Panc1 (cell line): ENCODE data around the gene FILIP1L. TPM values are rescaled to one million over a fixed set of nuclear protein-coding genes. Genes with fewer than 3 reads are reported as not detected.

ENCODE experiments used
- ATAC-seq: fragments of 200-7000 bp; cut with Tn5 transposase; 2 replicates; pipeline ENCODE4 v1.9.1; 2020; ENCODE audit warnings: mild to moderate bottlenecking, moderate library complexity
- BruUV-seq: library from RNA; stranded (reverse); fragments of 400-500 nt; replicated peaks from 2 replicates; lab custom pipeline; 2021; lab: Mats Ljungman, UMichigan
- CTCF ChIA-PET: fragments of 300-600 bp; sonication (Branson Sonifier 250); formaldehyde crosslinking; loops from one replicate; lab custom pipeline; 2022; ENCODE audit warnings: antibody characterized with exemption; lab: Charles Lee
- POLR2A ChIA-PET: fragments of 300-600 bp; sonication (Branson Sonifier 250); formaldehyde crosslinking; loops from one replicate; lab custom pipeline; 2022; ENCODE audit warnings: antibody characterized with exemption; lab: Charles Lee
- DNase-seq: peaks from one replicate; pipeline ENCODE4 v3.0.0-alpha.2; 2010; ENCODE audit warnings: low read depth, low spot score
- H3K27ac ChIP-seq: 2 replicates; pipeline ENCODE4 v1.5.1; 2011; ENCODE audit warnings: mild to moderate bottlenecking, low read length, inconsistent platforms
- H3K27me3 ChIP-seq: fragments of 200-500 bp; sonication (Bioruptor generic); 2 replicates; pipeline ENCODE4 v1.6.0; 2014; ENCODE audit warnings: low read length, inconsistent platforms; ENCODE audit not compliant: control insufficient read depth, insufficient read depth
- H3K36me3 ChIP-seq: fragments of 200-500 bp; sonication (Bioruptor generic); 2 replicates; pipeline ENCODE4 v1.5.1; 2014; ENCODE audit warnings: inconsistent platforms, mild to moderate bottlenecking, low read length, moderate library complexity; ENCODE audit not compliant: control insufficient read depth, insufficient read depth
- H3K4me1 ChIP-seq: 2 replicates; pipeline ENCODE4 v1.5.1; 2011; ENCODE audit warnings: inconsistent platforms, mild to moderate bottlenecking, low read length, moderate library complexity; ENCODE audit not compliant: control insufficient read depth, insufficient read depth
- H3K4me3 ChIP-seq, 2 experiments: 2 replicates each; pipeline ENCODE4 v1.5.1; 2011 to 2012; ENCODE audit warnings: low read depth in 2 of 2, low read length in 2 of 2, mild to moderate bottlenecking in 2 of 2, inconsistent platforms in 1 of 2, moderate library complexity in 1 of 2
- H3K9me3 ChIP-seq: fragments of 200-500 bp; sonication (Bioruptor generic); 2 replicates; pipeline ENCODE4 v1.5.1; 2014; ENCODE audit warnings: low read depth, mild to moderate bottlenecking, inconsistent platforms, low read length, moderate library complexity; ENCODE audit not compliant: control insufficient read depth, insufficient read depth
- POLR2AphosphoS5 ChIP-seq: IDR thresholded peaks from 2 replicates; pipeline ENCODE4 v1.6.1; 2012; ENCODE audit warnings: mild to moderate bottlenecking, low read depth, low read length, moderate library complexity
- SIN3A ChIP-seq: IDR thresholded peaks from 2 replicates; pipeline ENCODE4 v1.6.1; 2012; ENCODE audit warnings: low read depth, mild to moderate bottlenecking, low read length, moderate library complexity, borderline replicate concordance; ENCODE audit not compliant: insufficient read depth
- TCF7L2 ChIP-seq: IDR thresholded peaks from 2 replicates; pipeline ENCODE4 v1.6.1; 2011; ENCODE audit warnings: mild to moderate bottlenecking, low read depth, low read length, inconsistent platforms
- in situ Hi-C: cut with HindIII; loops from 2 replicates; pipeline ENCODE4 v1.10.0; 2016; ENCODE audit warnings: low sequenced_read_pairs, low pct_unique_long_range_greater_than_20kb
- intact Hi-C: fragments of 100-400 bp; cut with micrococcal nuclease; formaldehyde crosslinking; loops from one replicate; pipeline ENCODE4 v1.10.0; 2022; ENCODE audit not compliant: unreplicated experiment
- total RNA-seq: library from RNA; stranded (reverse); gene quantifications from one replicate; pipeline ENCODE4 v1.2.1, GENCODE V29; 2021; ENCODE audit not compliant: unreplicated experiment
- TF ChIP-seq, protein P1 (sequence below): fragments of 450-650 bp; IDR thresholded peaks from 2 replicates; pipeline ENCODE4 v1.5.1; 2017; ENCODE audit warnings: mild to moderate bottlenecking
- TF ChIP-seq, protein P2 (sequence below), 2 experiments: IDR thresholded peaks; 2 replicates each; pipeline ENCODE4 v1.6.1; 2011 to 2012; ENCODE audit warnings: low read depth in 2 of 2, control low read depth in 1 of 2, low read length in 1 of 2, mild to moderate bottlenecking in 1 of 2, moderate library complexity in 1 of 2; ENCODE audit not compliant: insufficient read depth in 1 of 2

Gene FILIP1L
- total RNA-seq, 1 experiment from 2014 or later: 3.2 TPM

DNA sequence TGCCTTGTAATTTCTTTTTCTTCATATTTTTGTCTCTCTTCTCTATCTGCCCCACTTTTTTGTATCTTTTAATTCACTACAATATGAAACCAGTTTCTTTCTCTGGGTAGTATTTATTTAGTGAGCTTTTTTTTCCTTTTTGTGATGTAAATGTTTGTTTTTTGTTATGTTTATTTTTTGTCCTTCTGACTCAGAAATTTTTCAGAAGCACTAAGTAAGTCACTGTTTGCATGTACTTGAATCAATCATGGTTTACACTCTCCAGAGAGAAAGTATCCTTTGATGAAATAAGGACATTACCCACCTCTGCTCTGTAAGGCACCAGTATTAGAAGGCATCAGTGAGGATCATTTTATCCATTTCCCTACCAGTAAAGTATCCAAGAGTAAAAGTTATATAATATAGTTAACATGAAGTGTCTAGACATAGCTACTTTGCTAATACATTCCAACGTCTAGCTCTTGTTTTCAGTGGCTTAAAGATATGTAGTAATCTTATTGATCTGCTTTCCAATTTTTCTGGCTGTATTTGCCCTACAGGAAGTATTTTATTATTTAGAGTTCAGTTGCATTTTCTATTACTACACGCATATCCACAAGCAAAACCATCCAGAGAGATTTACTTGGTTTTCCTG lies 25.4 kb downstream of the FILIP1L start:
- Histone ChIP-seq H3K36me3 (no peaks in the 10 kb centered on the region), H3K9me3 (no peaks in the 10 kb centered on the region), H3K27ac (no peak overlapping the region), H3K27me3 (no peaks in the 10 kb centered on the region), H3K4me3 (no peak overlapping the region), H3K4me1 (peaks cover 7% of the 10 kb centered on the region; the same call in 1 of the 2 replicates)
- ATAC-seq (no peak), DNase-seq (no peak)
- POLR2A ChIA-PET: interaction anchor here (0.6 kb wide), 1 partner anchor 172 kb away, joined by 3 read pairs; the partner anchor contains the start of gene TBC1D23
- in situ Hi-C loops: no loop called here
- CTCF ChIA-PET: no interaction called here
- BruUV-seq: no TSS peak
- intact Hi-C loops: no loop called here
- TF ChIP-seq POLR2AphosphoS5 (no peak), TCF7L2 (no peak), SIN3A (no peak)
- TF ChIP-seq, protein P1, sequence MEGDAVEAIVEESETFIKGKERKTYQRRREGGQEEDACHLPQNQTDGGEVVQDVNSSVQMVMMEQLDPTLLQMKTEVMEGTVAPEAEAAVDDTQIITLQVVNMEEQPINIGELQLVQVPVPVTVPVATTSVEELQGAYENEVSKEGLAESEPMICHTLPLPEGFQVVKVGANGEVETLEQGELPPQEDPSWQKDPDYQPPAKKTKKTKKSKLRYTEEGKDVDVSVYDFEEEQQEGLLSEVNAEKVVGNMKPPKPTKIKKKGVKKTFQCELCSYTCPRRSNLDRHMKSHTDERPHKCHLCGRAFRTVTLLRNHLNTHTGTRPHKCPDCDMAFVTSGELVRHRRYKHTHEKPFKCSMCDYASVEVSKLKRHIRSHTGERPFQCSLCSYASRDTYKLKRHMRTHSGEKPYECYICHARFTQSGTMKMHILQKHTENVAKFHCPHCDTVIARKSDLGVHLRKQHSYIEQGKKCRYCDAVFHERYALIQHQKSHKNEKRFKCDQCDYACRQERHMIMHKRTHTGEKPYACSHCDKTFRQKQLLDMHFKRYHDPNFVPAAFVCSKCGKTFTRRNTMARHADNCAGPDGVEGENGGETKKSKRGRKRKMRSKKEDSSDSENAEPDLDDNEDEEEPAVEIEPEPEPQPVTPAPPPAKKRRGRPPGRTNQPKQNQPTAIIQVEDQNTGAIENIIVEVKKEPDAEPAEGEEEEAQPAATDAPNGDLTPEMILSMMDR: no peak
- TF ChIP-seq, protein P2, sequence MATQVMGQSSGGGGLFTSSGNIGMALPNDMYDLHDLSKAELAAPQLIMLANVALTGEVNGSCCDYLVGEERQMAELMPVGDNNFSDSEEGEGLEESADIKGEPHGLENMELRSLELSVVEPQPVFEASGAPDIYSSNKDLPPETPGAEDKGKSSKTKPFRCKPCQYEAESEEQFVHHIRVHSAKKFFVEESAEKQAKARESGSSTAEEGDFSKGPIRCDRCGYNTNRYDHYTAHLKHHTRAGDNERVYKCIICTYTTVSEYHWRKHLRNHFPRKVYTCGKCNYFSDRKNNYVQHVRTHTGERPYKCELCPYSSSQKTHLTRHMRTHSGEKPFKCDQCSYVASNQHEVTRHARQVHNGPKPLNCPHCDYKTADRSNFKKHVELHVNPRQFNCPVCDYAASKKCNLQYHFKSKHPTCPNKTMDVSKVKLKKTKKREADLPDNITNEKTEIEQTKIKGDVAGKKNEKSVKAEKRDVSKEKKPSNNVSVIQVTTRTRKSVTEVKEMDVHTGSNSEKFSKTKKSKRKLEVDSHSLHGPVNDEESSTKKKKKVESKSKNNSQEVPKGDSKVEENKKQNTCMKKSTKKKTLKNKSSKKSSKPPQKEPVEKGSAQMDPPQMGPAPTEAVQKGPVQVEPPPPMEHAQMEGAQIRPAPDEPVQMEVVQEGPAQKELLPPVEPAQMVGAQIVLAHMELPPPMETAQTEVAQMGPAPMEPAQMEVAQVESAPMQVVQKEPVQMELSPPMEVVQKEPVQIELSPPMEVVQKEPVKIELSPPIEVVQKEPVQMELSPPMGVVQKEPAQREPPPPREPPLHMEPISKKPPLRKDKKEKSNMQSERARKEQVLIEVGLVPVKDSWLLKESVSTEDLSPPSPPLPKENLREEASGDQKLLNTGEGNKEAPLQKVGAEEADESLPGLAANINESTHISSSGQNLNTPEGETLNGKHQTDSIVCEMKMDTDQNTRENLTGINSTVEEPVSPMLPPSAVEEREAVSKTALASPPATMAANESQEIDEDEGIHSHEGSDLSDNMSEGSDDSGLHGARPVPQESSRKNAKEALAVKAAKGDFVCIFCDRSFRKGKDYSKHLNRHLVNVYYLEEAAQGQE (IDR thresholded peaks at IDR 0.05; ENCODE audit: insufficient read depth in 1 of 2, low read depth in 2 of 2, low read length in 1 of 2): no peak

DNA sequence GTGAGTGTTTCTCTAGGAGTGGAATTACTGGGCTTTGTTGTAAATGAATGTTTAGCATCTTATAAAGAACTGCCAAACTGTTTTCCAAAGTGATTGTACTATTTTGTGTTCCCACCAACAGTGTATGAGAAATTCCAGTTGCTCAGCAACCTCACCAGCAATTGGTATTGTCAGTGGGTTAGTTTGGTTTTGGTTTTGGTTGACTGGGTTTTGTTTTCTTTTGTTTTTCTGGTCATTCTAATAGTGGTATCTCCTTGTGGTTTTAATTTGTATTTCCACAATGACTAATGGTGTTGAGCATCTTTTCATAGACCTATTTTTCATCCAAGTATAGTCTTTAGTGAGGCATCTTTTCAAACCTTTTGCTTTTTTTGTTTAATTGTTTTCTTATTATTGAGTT lies 27.1 kb downstream of the FILIP1L start:
- no peaks in the 10 kb centered on the region for H3K9me3 ChIP-seq
- H3K27me3 ChIP-seq: no peaks in the 10 kb centered on the region
- H3K36me3 ChIP-seq: no peaks in the 10 kb centered on the region
- in situ Hi-C loops: no loop called here
- no peak for ATAC-seq
- POLR2A ChIA-PET: no interaction called here
- DNase-seq: no peak
- TF ChIP-seq SIN3A (no peak), TCF7L2 (no peak), POLR2AphosphoS5 (no peak)
- TF ChIP-seq, protein P1: no peak
- TF ChIP-seq, protein P2 (IDR thresholded peaks at IDR 0.05; ENCODE audit: insufficient read depth in 1 of 2, low read depth in 2 of 2, low read length in 1 of 2): no peak
- intact Hi-C loops: no loop called here
- no TSS peak for BruUV-seq
- H3K27ac ChIP-seq: no peak overlapping the region
- H3K4me3 ChIP-seq: no peak overlapping the region
- CTCF ChIA-PET: no interaction called here
- H3K4me1 ChIP-seq: peaks cover 7% of the 10 kb centered on the region; the same call in 1 of the 2 replicates
